ENCODE data around the gene OR1F1.
A peak's percentile ranks its signal among the peaks of the same experiment; 100 is the strongest.
"Not testable (repeated sequence)": the region's sequence is repeated elsewhere in the genome, so short reads cannot be mapped to it uniquely, and the experiment has no call there.

Gene OR1F1

GRCh38 chr16:3187798-3188674, at the start of gene OR1F1:
OR1F1 (plus strand) TSS chr16:3188204.
- DNase-seq (ENCODE audit: low read depth in 2 of 3, low spot score in 2 of 3), result peak; percentile 48 to 67 (median 57)

GRCh38 chr16:3138342-3138741, 49.7 kb upstream of the OR1F1 start:
- DNase-seq (ENCODE audit: low read depth in 2 of 3, low spot score in 2 of 3), result no peak

- no peak for DNase-seq (ENCODE audit: low read depth in 2 of 3, low spot score in 2 of 3)
Observed at GRCh38 chr16:3138823-3139426, 49.1 kb upstream of the OR1F1 start.

GRCh38 chr16:3139561-3139960, 48.4 kb upstream of the OR1F1 start:
- not testable (repeated sequence) for DNase-seq (ENCODE audit: low read depth in 2 of 3, low spot score in 2 of 3)

GRCh38 chr16:3140603-3141427, 47.2 kb upstream of the OR1F1 start:
- no peak for DNase-seq (ENCODE audit: low read depth in 2 of 3, low spot score in 2 of 3)

GRCh38 chr16:3141781-3142311, 46.2 kb upstream of the OR1F1 start:
- no peak for DNase-seq (ENCODE audit: low read depth in 2 of 3, low spot score in 2 of 3)

GRCh38 chr16:3142327-3142726, 45.7 kb upstream of the OR1F1 start:
- DNase-seq (ENCODE audit: low read depth in 2 of 3, low spot score in 2 of 3), result no peak

- DNase-seq (ENCODE audit: low read depth in 2 of 3, low spot score in 2 of 3), result no peak
Observed at GRCh38 chr16:3142770-3143169, 45.2 kb upstream of the OR1F1 start.

GRCh38 chr16:3143189-3143588, 44.8 kb upstream of the OR1F1 start:
- DNase-seq (ENCODE audit: low read depth in 2 of 3, low spot score in 2 of 3), result no peak

- no peak for DNase-seq (ENCODE audit: low read depth in 2 of 3, low spot score in 2 of 3)
Observed at GRCh38 chr16:3143598-3144320, 44.2 kb upstream of the OR1F1 start.

GRCh38 chr16:3144321-3144983, 43.6 kb upstream of the OR1F1 start:
- no peak for DNase-seq (ENCODE audit: low read depth in 2 of 3, low spot score in 2 of 3)

- no peak for DNase-seq (ENCODE audit: low read depth in 2 of 3, low spot score in 2 of 3)
Observed at GRCh38 chr16:3145151-3145550, 42.9 kb upstream of the OR1F1 start.

- DNase-seq (ENCODE audit: low read depth in 2 of 3, low spot score in 2 of 3), result no peak
Observed at GRCh38 chr16:3145660-3146059, 42.3 kb upstream of the OR1F1 start.

GRCh38 chr16:3147046-3147756, 40.8 kb upstream of the OR1F1 start:
- no peak for DNase-seq (ENCODE audit: low read depth in 2 of 3, low spot score in 2 of 3)

GRCh38 chr16:3147757-3148104, 40.3 kb upstream of the OR1F1 start:
- no peak for DNase-seq (ENCODE audit: low read depth in 2 of 3, low spot score in 2 of 3)

GRCh38 chr16:3148256-3149192, 39.5 kb upstream of the OR1F1 start:
- no peak for DNase-seq (ENCODE audit: low read depth in 2 of 3, low spot score in 2 of 3)

- DNase-seq (ENCODE audit: low read depth in 2 of 3, low spot score in 2 of 3), result no peak
Observed at GRCh38 chr16:3149193-3149530, 38.8 kb upstream of the OR1F1 start.

- DNase-seq (ENCODE audit: low read depth in 2 of 3, low spot score in 2 of 3), result no peak
Observed at GRCh38 chr16:3149630-3150345, 38.2 kb upstream of the OR1F1 start.
